ENCODE results near the gene SYT13. TPM values are rescaled to one million over a fixed set of nuclear protein-coding genes. Genes with fewer than 3 reads are reported as not detected.

The SYT13 gene
- total RNA-seq, 6 experiments from 2014 or later, result 0.12 to 0.63 (median 0.44) TPM; not detected in 1

DNA sequence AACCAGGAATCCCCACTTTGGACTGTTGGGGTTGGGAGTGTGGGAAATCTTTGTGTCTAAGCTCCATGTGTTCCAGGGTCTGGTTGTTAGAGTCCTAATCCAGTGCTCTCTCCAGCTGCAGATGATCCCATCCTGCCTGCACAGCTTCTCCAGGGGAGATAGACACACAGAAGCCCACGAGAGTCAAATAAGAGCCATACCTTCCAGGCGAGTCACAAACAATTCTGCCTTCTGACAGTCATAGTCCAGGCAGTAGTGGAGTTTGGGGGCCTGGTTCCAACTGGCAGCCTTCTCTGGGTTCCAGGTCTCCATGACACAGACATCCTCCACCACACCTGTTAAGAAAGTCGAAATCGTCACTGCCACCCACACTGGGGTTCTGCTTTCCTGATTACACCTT, 32.1 kb downstream of the SYT13 start:
- Histone ChIP-seq H3K4me1 (no peaks in the 10 kb centered on the region), H3K9me3 (no peaks in the 10 kb centered on the region), H3K4me3 (no peak overlapping the region), H3K36me3 (no peaks in the 10 kb centered on the region), H3K27ac (no peak overlapping the region), H3K27me3 (no peaks in the 10 kb centered on the region)
- no peak for ATAC-seq
- no peak for DNase-seq
- no CpG with 5 or more reads among the region's 4 CpGs for WGBS (ENCODE audit: insufficient coverage, low coverage, low lambda C conversion rate, missing lambda C conversion rate)
- intact Hi-C loops (cut with DNase I), result no loop called here
- TF ChIP-seq, protein P1, sequence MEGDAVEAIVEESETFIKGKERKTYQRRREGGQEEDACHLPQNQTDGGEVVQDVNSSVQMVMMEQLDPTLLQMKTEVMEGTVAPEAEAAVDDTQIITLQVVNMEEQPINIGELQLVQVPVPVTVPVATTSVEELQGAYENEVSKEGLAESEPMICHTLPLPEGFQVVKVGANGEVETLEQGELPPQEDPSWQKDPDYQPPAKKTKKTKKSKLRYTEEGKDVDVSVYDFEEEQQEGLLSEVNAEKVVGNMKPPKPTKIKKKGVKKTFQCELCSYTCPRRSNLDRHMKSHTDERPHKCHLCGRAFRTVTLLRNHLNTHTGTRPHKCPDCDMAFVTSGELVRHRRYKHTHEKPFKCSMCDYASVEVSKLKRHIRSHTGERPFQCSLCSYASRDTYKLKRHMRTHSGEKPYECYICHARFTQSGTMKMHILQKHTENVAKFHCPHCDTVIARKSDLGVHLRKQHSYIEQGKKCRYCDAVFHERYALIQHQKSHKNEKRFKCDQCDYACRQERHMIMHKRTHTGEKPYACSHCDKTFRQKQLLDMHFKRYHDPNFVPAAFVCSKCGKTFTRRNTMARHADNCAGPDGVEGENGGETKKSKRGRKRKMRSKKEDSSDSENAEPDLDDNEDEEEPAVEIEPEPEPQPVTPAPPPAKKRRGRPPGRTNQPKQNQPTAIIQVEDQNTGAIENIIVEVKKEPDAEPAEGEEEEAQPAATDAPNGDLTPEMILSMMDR (IDR thresholded peaks at IDR 0.05), result no peak
- TF ChIP-seq POLR2A (IDR thresholded peaks at IDR 0.05), result no peak

DNA sequence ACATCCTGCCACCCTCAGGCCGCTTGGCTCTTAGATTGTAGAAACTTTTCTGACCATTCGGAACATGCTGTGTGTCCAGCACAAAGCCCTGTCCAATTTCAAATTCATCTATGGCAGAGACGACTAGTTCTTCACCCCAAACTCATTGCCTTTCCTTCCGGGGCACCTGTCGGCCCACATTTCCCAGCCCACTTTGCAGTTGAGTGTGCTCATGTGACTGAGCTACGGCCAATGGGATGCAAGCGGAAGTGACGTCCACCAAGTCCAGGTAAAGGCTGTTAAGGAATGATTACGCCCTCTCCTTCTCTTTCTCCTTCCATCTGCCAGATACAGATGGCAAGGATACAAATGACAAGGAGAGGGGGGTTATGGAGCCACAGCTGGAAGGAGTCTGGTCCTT, 32.5 kb downstream of the SYT13 start:
- intact Hi-C loops (cut with DNase I), result no loop called here
- Histone ChIP-seq H3K27me3 (no peaks in the 10 kb centered on the region), H3K27ac (no peak overlapping the region), H3K36me3 (no peaks in the 10 kb centered on the region), H3K4me3 (no peak overlapping the region), H3K4me1 (no peaks in the 10 kb centered on the region), H3K9me3 (no peaks in the 10 kb centered on the region)
- DNase-seq (no peak), ATAC-seq (no peak)
- TF ChIP-seq POLR2A (IDR thresholded peaks at IDR 0.05), result no peak
- TF ChIP-seq, protein P1 (IDR thresholded peaks at IDR 0.05), result no peak
- 82% methylated on average over 8 of the region's 9 CpGs for WGBS (ENCODE audit: insufficient coverage, low coverage, low lambda C conversion rate, missing lambda C conversion rate)

DNA sequence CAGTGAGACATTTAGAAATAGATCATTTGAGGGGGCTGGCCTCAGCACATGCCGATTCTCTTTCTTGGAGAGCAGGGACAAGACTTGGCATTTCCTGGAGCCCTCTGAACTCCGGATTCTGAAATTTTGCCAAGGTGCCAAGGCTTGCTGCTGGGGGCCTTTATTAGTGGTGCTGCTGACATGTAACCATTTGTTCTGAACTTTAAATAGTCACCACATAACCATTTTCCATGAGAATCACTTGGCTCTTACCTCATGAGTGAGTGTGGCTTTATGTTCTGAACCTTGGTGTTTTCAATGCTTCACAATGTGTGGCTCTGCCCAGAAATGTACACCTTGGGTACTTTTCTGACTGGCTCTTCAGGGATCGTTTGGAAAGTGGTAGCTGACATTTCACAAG, 33.3 kb downstream of the SYT13 start:
- WGBS (ENCODE audit: insufficient coverage, low coverage, low lambda C conversion rate, missing lambda C conversion rate), result 47% methylated on average over 3 of the region's 3 CpGs
- TF ChIP-seq POLR2A (IDR thresholded peaks at IDR 0.05), result no peak
- TF ChIP-seq, protein P1 (IDR thresholded peaks at IDR 0.05), result no peak
- H3K36me3 ChIP-seq, result no peaks in the 10 kb centered on the region
- no peak overlapping the region for H3K4me3 ChIP-seq
- no peaks in the 10 kb centered on the region for H3K4me1 ChIP-seq
- no peaks in the 10 kb centered on the region for H3K9me3 ChIP-seq
- DNase-seq (no peak), ATAC-seq (no peak)
- H3K27me3 ChIP-seq, result no peaks in the 10 kb centered on the region
- intact Hi-C loops (cut with DNase I), result no loop called here
- no peak overlapping the region for H3K27ac ChIP-seq

DNA sequence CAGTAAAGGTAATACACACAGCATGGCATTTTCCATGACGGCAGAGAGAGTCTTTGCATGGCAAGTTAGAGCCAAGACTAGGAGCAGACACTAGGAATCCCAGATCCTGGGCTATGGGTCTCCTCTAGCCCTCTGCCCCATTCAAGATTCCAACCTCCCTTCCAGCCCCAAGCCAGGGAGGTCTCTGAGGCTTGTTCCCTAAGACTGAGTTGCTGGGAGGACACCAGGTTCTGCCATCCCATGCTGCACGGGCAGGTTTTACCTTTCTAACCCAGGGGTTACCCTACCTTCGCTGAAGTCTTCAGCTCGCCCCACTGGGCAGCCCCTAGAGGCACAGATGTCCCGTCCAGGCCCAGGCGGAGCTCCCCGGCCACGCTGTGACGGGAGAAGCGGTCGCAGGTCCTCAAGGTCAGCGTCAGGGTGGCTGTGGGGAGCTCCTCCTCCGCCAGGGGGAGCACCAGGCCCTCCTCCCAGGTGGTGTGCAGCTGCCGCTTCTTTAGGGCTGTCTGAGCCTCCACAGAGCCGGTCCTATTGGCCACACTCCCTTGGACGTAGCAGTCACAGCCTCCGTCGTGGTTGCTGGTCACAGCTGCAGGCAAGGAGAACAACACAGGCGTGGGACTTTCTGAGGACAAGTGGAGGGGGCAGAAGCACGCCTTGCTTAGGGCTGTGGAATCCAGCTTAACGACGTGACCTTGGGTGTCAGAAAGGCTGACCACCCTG, 33.8 kb downstream of the SYT13 start:
- WGBS (ENCODE audit: insufficient coverage, low coverage, low lambda C conversion rate, missing lambda C conversion rate), result 46% methylated on average over 9 of the region's 22 CpGs
- no peak overlapping the region for H3K4me3 ChIP-seq
- no peaks in the 10 kb centered on the region for H3K4me1 ChIP-seq
- DNase-seq (peak in 1 of 3 donors; percentile 42), ATAC-seq (peak; percentile 52 to 77 (median 67))
- H3K27me3 ChIP-seq, result no peaks in the 10 kb centered on the region
- no peaks in the 10 kb centered on the region for H3K9me3 ChIP-seq
- H3K36me3 ChIP-seq, result no peaks in the 10 kb centered on the region
- TF ChIP-seq, protein P1 (IDR thresholded peaks at IDR 0.05), result peak; percentile 39 to 49 (median 44)
- TF ChIP-seq POLR2A (IDR thresholded peaks at IDR 0.05), result no peak
- no peak overlapping the region for H3K27ac ChIP-seq
- intact Hi-C loops (cut with DNase I), result no loop called here
